Prostate gland (tissue), 2 donors: ENCODE data around the gene NAALADL2. TPM values are rescaled to one million over a fixed set of nuclear protein-coding genes. Genes with fewer than 3 reads are reported as not detected.

Source experiments
- DNase-seq: peaks from one replicate; pipeline ENCODE4 v3.0.0-alpha.2; 2019; ENCODE audit warnings: low spot score
- H3K27ac ChIP-seq, 2 donors: fragments of 200-600 bp; sonication (generic); 2 replicates each; pipeline ENCODE4 v1.5.1; 2017 to 2019
- H3K27me3 ChIP-seq: fragments of 200-600 bp; sonication (generic); replicated peaks from 2 replicates; pipeline ENCODE4 v1.5.1; 2019; ENCODE audit not compliant: insufficient read depth
- H3K36me3 ChIP-seq, 2 donors: fragments of 200-600 bp; sonication (generic); 1 replicate in 1 of 2; 2 replicates in 1 of 2; pipeline versions ENCODE4 v1.5.1 to v1.8.1; 2017 to 2019
- H3K4me1 ChIP-seq: fragments of 200-600 bp; sonication (generic); replicated peaks from 2 replicates; pipeline ENCODE4 v1.5.1; 2019
- H3K4me3 ChIP-seq, 2 donors: fragments of 200-600 bp; sonication (generic); 2 replicates each; pipeline ENCODE4 v1.5.1; 2017 to 2019
- H3K9me3 ChIP-seq: fragments of 200-600 bp; sonication (generic); 2 replicates; pipeline ENCODE4 v1.5.1; 2017
- CTCF ChIP-seq, 4 experiments: fragments of 200-600 bp in 2 of 4; fragments of 450-650 bp in 2 of 4; sonication (generic) in 2 of 4; IDR thresholded peaks; 1 replicate in 3 of 4; 2 replicates in 1 of 4; pipeline ENCODE4 v1.5.1; 2016 to 2019; ENCODE audit warnings: antibody characterized with exemption in 4 of 4, mild to moderate bottlenecking in 2 of 4, moderate library complexity in 2 of 4
- POLR2A ChIP-seq: fragments of 450-650 bp; IDR thresholded peaks from one replicate; pipeline ENCODE4 v1.6.1; 2016; ENCODE audit warnings: antibody characterized with exemption, mild to moderate bottlenecking
- POLR2AphosphoS5 ChIP-seq: sonication (generic); formaldehyde crosslinking; IDR thresholded peaks from one replicate; pipeline ENCODE4 v1.6.1; 2017; ENCODE audit warnings: antibody characterized with exemption
- WGBS: methylation state at CpG from one replicate; pipeline ENCODE4 v1.1.5; 2018; 5-methylcytosine and 5-hydroxymethylcytosine counted together
- intact Hi-C: fragments of 100-400 bp; cut with DNase I; formaldehyde crosslinking; loops from one replicate; pipeline ENCODE4 v1.14.2; 2022
- total RNA-seq, 2 donors: library from RNA; depleted of rRNA; stranded (reverse); fragments of >200 nt; gene quantifications; one replicate each; pipeline ENCODE4 v1.1.0, GENCODE V29; 2016

The NAALADL2 gene
- total RNA-seq, 2 donors from 2014 or later = 12.2 to 20.2 TPM

GRCh38 chr3:175316799-175317198, 457.7 kb downstream of the NAALADL2 start:
- intact Hi-C loops = no loop called here
- Histone ChIP-seq H3K27me3 (no peaks in the 10 kb centered on the region), H3K27ac (no peak overlapping the region), H3K9me3 (no peaks in the 10 kb centered on the region), H3K36me3 (no peaks in the 10 kb centered on the region), H3K4me1 (no peaks in the 10 kb centered on the region), H3K4me3 (no peak overlapping the region)
- WGBS = 87% methylated on average over 1 of the region's 1 CpG
- DNase-seq = no peak
- TF ChIP-seq CTCF (IDR thresholded peaks at IDR 0.05) (no peak), POLR2AphosphoS5 (no peak), POLR2A (no peak)

GRCh38 chr3:175325440-175325839, 466.3 kb downstream of the NAALADL2 start:
- no peaks in the 10 kb centered on the region for H3K36me3 ChIP-seq
- no peaks in the 10 kb centered on the region for H3K27me3 ChIP-seq
- 90% methylated on average over 1 of the region's 1 CpG for WGBS
- no peak overlapping the region for H3K27ac ChIP-seq
- no peaks in the 10 kb centered on the region for H3K9me3 ChIP-seq
- no peak for TF ChIP-seq POLR2AphosphoS5
- TF ChIP-seq CTCF (IDR thresholded peaks at IDR 0.05) = no peak
- no peak for TF ChIP-seq POLR2A
- intact Hi-C loops = no loop called here
- H3K4me1 ChIP-seq = no peaks in the 10 kb centered on the region
- H3K4me3 ChIP-seq = no peak overlapping the region
- no peak for DNase-seq

GRCh38 chr3:175326041-175326440, 466.9 kb downstream of the NAALADL2 start:
- WGBS = 93% methylated on average over 4 of the region's 4 CpGs
- no peak overlapping the region for H3K27ac ChIP-seq
- H3K9me3 ChIP-seq = no peaks in the 10 kb centered on the region
- H3K36me3 ChIP-seq = no peaks in the 10 kb centered on the region
- intact Hi-C loops = no loop called here
- H3K4me1 ChIP-seq = no peaks in the 10 kb centered on the region
- H3K27me3 ChIP-seq = no peaks in the 10 kb centered on the region
- no peak for TF ChIP-seq CTCF (IDR thresholded peaks at IDR 0.05)
- no peak for TF ChIP-seq POLR2A
- TF ChIP-seq POLR2AphosphoS5 = no peak
- H3K4me3 ChIP-seq = no peak overlapping the region
- DNase-seq = no peak

- intact Hi-C loops = no loop called here
- H3K4me1 ChIP-seq = no peaks in the 10 kb centered on the region
- WGBS = 70% methylated on average over 2 of the region's 2 CpGs
- TF ChIP-seq POLR2A = no peak
- TF ChIP-seq POLR2AphosphoS5 = no peak
- no peak for TF ChIP-seq CTCF (IDR thresholded peaks at IDR 0.05)
- no peak overlapping the region for H3K27ac ChIP-seq
- no peak overlapping the region for H3K4me3 ChIP-seq
- no peaks in the 10 kb centered on the region for H3K27me3 ChIP-seq
- no peak for DNase-seq
- no peaks in the 10 kb centered on the region for H3K9me3 ChIP-seq
- H3K36me3 ChIP-seq = no peaks in the 10 kb centered on the region
These were observed 470.2 kb downstream of the NAALADL2 start for GRCh38 chr3:175329373-175329772.

- 43% methylated on average over 2 of the region's 2 CpGs for WGBS
- Histone ChIP-seq H3K27ac (no peak overlapping the region), H3K27me3 (no peaks in the 10 kb centered on the region), H3K9me3 (no peaks in the 10 kb centered on the region), H3K4me1 (no peaks in the 10 kb centered on the region), H3K36me3 (no peaks in the 10 kb centered on the region), H3K4me3 (no peak overlapping the region)
- intact Hi-C loops = no loop called here
- DNase-seq = no peak
- no peak for TF ChIP-seq POLR2AphosphoS5
- TF ChIP-seq CTCF (IDR thresholded peaks at IDR 0.05) = no peak
- TF ChIP-seq POLR2A = no peak
These were observed 476.1 kb downstream of the NAALADL2 start for GRCh38 chr3:175335229-175335628.
